ENCODE measurements around the gene PAWR. TPM values are rescaled to one million over a fixed set of nuclear protein-coding genes. Genes with fewer than 3 reads are reported as not detected.
A peak's percentile ranks its signal among the peaks of the same experiment; 100 is the strongest.

PAWR gene
- total and polyA plus RNA-seq, 2 of the 13 experiments (the other 11 are each of a cell fraction or from before 2014, with no cell fraction given) = 29.1 to 36.1 TPM

- peak in 1 of 2 experiments; percentile 52; a peak in 1 of 4 replicates for TF ChIP-seq REST (IDR thresholded peaks at IDR 0.05; ENCODE audit: borderline replicate concordance in 1 of 2, low read depth in 1 of 2, low read length in 2 of 2)
- TF ChIP-seq ELK4 (CRISPR knock-in tag; IDR thresholded peaks at IDR 0.05; ENCODE audit: borderline replicate concordance) = no peak
- no peak for TF ChIP-seq ZNF547 (CRISPR knock-in tag; IDR thresholded peaks at IDR 0.05)
- no peak for TF ChIP-seq POLR2A (IDR thresholded peaks at IDR 0.05; ENCODE audit: insufficient read depth in 1 of 2, low read depth in 2 of 2, low read length in 2 of 2)
- TF ChIP-seq CSRNP2 (CRISPR knock-in tag; conservative IDR thresholded peaks at IDR 0.05; ENCODE audit: low read depth) = no peak
- TF ChIP-seq HMGXB4 (CRISPR knock-in tag; IDR thresholded peaks at IDR 0.05; ENCODE audit: borderline replicate concordance in 1 of 2, low read depth in 1 of 2) = no peak
- no peak for TF ChIP-seq NPAS2 (CRISPR knock-in tag; IDR thresholded peaks at IDR 0.05; ENCODE audit: borderline replicate concordance)
- TF ChIP-seq MNT (IDR thresholded peaks at IDR 0.05) = no peak
- TF ChIP-seq IRF1 (CRISPR knock-in tag; IDR thresholded peaks at IDR 0.05; ENCODE audit: low read depth) = no peak
- no peak for TF ChIP-seq NFIB (CRISPR knock-in tag; IDR thresholded peaks at IDR 0.05; ENCODE audit: borderline replicate concordance)
- no peak for TF ChIP-seq ZNF580 (CRISPR knock-in tag; IDR thresholded peaks at IDR 0.05; ENCODE audit: borderline replicate concordance, low read depth)
- TF ChIP-seq NR2F6 (IDR thresholded peaks at IDR 0.05) = peak; percentile 85
- peak; percentile 71 for TF ChIP-seq NR2F6 (CRISPR knock-in tag; IDR thresholded peaks at IDR 0.05)
- TF ChIP-seq ZNF335 (CRISPR knock-in tag; IDR thresholded peaks at IDR 0.05) = no peak
- no peak for TF ChIP-seq ZNF576 (CRISPR knock-in tag; IDR thresholded peaks at IDR 0.05)
- TF ChIP-seq ZNF432 (CRISPR knock-in tag; IDR thresholded peaks at IDR 0.05; ENCODE audit: borderline replicate concordance) = no peak
- no peak for TF ChIP-seq YEATS2 (CRISPR knock-in tag; IDR thresholded peaks at IDR 0.05; ENCODE audit: borderline replicate concordance)
Observed at GRCh38 chr12:79549531-79550271, 141.1 kb downstream of the PAWR start (continued).
